Fibroblast of skin of scalp (primary cell): ENCODE results near the gene XPR1.

Experiments used
- DNase-seq: peaks from one replicate; pipeline ENCODE4 v3.0.0-alpha.2; 2013

Gene XPR1

GRCh38 chr1:180892675-180893074, 260.9 kb downstream of the XPR1 start:
- no peak for DNase-seq

GRCh38 chr1:180893614-180894013, 261.8 kb downstream of the XPR1 start:
- no peak for DNase-seq

GRCh38 chr1:180896161-180896560, 264.3 kb downstream of the XPR1 start:
- no peak for DNase-seq

GRCh38 chr1:180898441-180899219, 266.8 kb downstream of the XPR1 start:
- DNase-seq = peak; percentile 31

- DNase-seq = peak; percentile 31
Measured at GRCh38 chr1:180899262-180899661, 267.4 kb downstream of the XPR1 start.

- DNase-seq = no peak
Measured at GRCh38 chr1:180901076-180901990, 269.5 kb downstream of the XPR1 start.

GRCh38 chr1:180902541-180902940, 270.7 kb downstream of the XPR1 start:
- DNase-seq = no peak

- DNase-seq = peak; percentile 23
Measured at GRCh38 chr1:180905927-180906326, 274.1 kb downstream of the XPR1 start.

GRCh38 chr1:180906511-180906910, 274.7 kb downstream of the XPR1 start:
- no peak for DNase-seq

- DNase-seq = no peak
Measured at GRCh38 chr1:180907313-180908055, 275.7 kb downstream of the XPR1 start.

GRCh38 chr1:180908074-180908765, 276.4 kb downstream of the XPR1 start:
- no peak for DNase-seq

GRCh38 chr1:180909005-180909414, 277.2 kb downstream of the XPR1 start:
- no peak for DNase-seq

GRCh38 chr1:180909462-180909976, 277.7 kb downstream of the XPR1 start:
- no peak for DNase-seq

GRCh38 chr1:180911640-180912191, 279.9 kb downstream of the XPR1 start:
- peak; percentile 41 for DNase-seq

- DNase-seq = peak; percentile 50
Measured at GRCh38 chr1:180912211-180912800, 280.5 kb downstream of the XPR1 start.

- DNase-seq = peak; percentile 65
Measured at GRCh38 chr1:180912801-180913565, 281.2 kb downstream of the XPR1 start, which contains the start of gene KIAA1614. KIAA1614 (plus strand) TSS chr1:180912897; CDS start chr1:180913244, 347 bp downstream.

GRCh38 chr1:180915426-180915965, 283.7 kb downstream of the XPR1 start:
- DNase-seq = no peak

GRCh38 chr1:180916012-180916770, 284.4 kb downstream of the XPR1 start:
- DNase-seq = no peak

- DNase-seq = no peak
Measured at GRCh38 chr1:180916771-180917170, 284.9 kb downstream of the XPR1 start.
